IMR-90 (cell line): Measurements from ENCODE around the gene ATP10A. TPM values are rescaled to one million over a fixed set of nuclear protein-coding genes. Genes with fewer than 3 reads are reported as not detected.

ENCODE experiments used
- ATAC-seq: fragments of 200-7000 bp; cut with Tn5 transposase; 2 replicates; pipeline ENCODE4 v1.9.1; 2020; ENCODE audit warnings: low read depth, mild to moderate bottlenecking, moderate library complexity
- BruUV-seq: library from RNA; stranded (reverse); fragments of 400-500 nt; replicated peaks from 2 replicates; lab custom pipeline; 2021; lab: Mats Ljungman, UMichigan
- CTCF ChIA-PET: fragments of 300-600 bp; formaldehyde crosslinking; extraction: SDS; loops from one replicate; lab custom pipeline; 2021; ENCODE audit warnings: antibody characterized with exemption; lab: Yijun Ruan, JAX
- POLR2A ChIA-PET: fragments of 300-600 bp; sonication (Branson Sonifier 250); formaldehyde crosslinking; loops from one replicate; lab custom pipeline; 2022; ENCODE audit warnings: antibody characterized with exemption; ENCODE audit not compliant: unreplicated experiment; lab: Charles Lee
- DNase-seq: peaks from one replicate; pipeline ENCODE4 v3.0.0; 2013
- H2AFZ ChIP-seq: replicated peaks from 2 replicates; pipeline ENCODE3; 2013; ENCODE audit warnings: low read length, mild to moderate bottlenecking; ENCODE audit not compliant: poor library complexity
- H2AK5ac ChIP-seq: 2 replicates; pipeline ENCODE4 v1.6.1; 2013; ENCODE audit warnings: low read depth, low read length, inconsistent platforms
- H2AK9ac ChIP-seq: replicated peaks from 2 replicates; pipeline ENCODE3; 2013; ENCODE audit warnings: mild to moderate bottlenecking, low read depth, low read length, moderate library complexity; ENCODE audit not compliant: poor library complexity
- H2BK120ac ChIP-seq: 2 replicates; pipeline ENCODE4 v1.6.1; 2013; ENCODE audit warnings: low read depth, low read length, inconsistent platforms
- H2BK15ac ChIP-seq: 3 replicates; pipeline ENCODE4 v1.6.1; 2013; ENCODE audit warnings: low read depth, low read length, inconsistent platforms
- H2BK20ac ChIP-seq: 2 replicates; pipeline ENCODE4 v1.6.1; 2013; ENCODE audit warnings: low read depth, mild to moderate bottlenecking, inconsistent platforms, low read length, moderate library complexity
- H2BK5ac ChIP-seq: 2 replicates; pipeline ENCODE4 v1.6.1; 2013; ENCODE audit warnings: mild to moderate bottlenecking, low read depth, low read length, inconsistent platforms; ENCODE audit not compliant: poor library complexity, severe bottlenecking
- H3K14ac ChIP-seq: replicated peaks from 2 replicates; pipeline ENCODE4 v1.6.1; 2013; ENCODE audit warnings: low read depth, low read length, inconsistent platforms
- H3K18ac ChIP-seq: 2 replicates; pipeline ENCODE4 v1.6.1; 2013; ENCODE audit warnings: low read depth, low read length, control low read depth
- H3K23ac ChIP-seq: 2 replicates; pipeline ENCODE4 v1.6.1; 2013; ENCODE audit warnings: low read depth, low read length, inconsistent platforms
- H3K27ac ChIP-seq: 2 replicates; pipeline ENCODE4 v1.5.1; 2013; ENCODE audit warnings: mild to moderate bottlenecking, control low read depth, low read length; ENCODE audit not compliant: insufficient read depth
- H3K27me3 ChIP-seq: 2 replicates; pipeline ENCODE4 v1.6.1; 2013; ENCODE audit warnings: low read length; ENCODE audit not compliant: control insufficient read depth, insufficient read depth
- H3K36me3 ChIP-seq: 2 replicates; pipeline ENCODE4 v1.6.1; 2013; ENCODE audit warnings: low read length, mixed read lengths; ENCODE audit not compliant: control insufficient read depth, insufficient read depth
- H3K4ac ChIP-seq: 2 replicates; pipeline ENCODE4 v1.6.1; 2013; ENCODE audit warnings: low read depth, low read length, inconsistent platforms
- H3K4me1 ChIP-seq: 2 replicates; pipeline ENCODE4 v1.6.1; 2013; ENCODE audit warnings: low read length, mixed read lengths; ENCODE audit not compliant: control insufficient read depth, insufficient read depth
- H3K4me2 ChIP-seq: 2 replicates; pipeline ENCODE4 v1.6.1; 2013; ENCODE audit warnings: low read depth, mild to moderate bottlenecking, control low read depth, low read length, moderate library complexity
- H3K4me3 ChIP-seq: 2 replicates; pipeline ENCODE4 v1.5.1; 2013; ENCODE audit warnings: low read depth, mild to moderate bottlenecking, control low read depth, low read length, moderate library complexity; ENCODE audit not compliant: insufficient read depth
- H3K56ac ChIP-seq: 2 replicates; pipeline ENCODE4 v1.6.1; 2013; ENCODE audit warnings: low read length, inconsistent platforms; ENCODE audit not compliant: insufficient read depth; ENCODE audit errors: extremely low read depth
- H3K79me1 ChIP-seq, 2 experiments: 2 replicates each; pipeline ENCODE4 v1.6.1; 2013; ENCODE audit warnings: low read length in 2 of 2, inconsistent platforms in 1 of 2, low read depth in 1 of 2
- H3K9ac ChIP-seq: 2 replicates; pipeline ENCODE4 v1.6.1; 2013; ENCODE audit warnings: low read depth, low read length, control low read depth
- H3K9me1 ChIP-seq: 2 replicates; pipeline ENCODE4 v1.6.1; 2013; ENCODE audit warnings: low read length, inconsistent platforms; ENCODE audit not compliant: insufficient read depth
- H3K9me3 ChIP-seq: 2 replicates; pipeline ENCODE4 v1.6.1; 2013; ENCODE audit warnings: low read length; ENCODE audit not compliant: control insufficient read depth, insufficient read depth
- H4K20me1 ChIP-seq: 2 replicates; pipeline ENCODE4 v1.6.1; 2013; ENCODE audit warnings: low read length, inconsistent platforms; ENCODE audit not compliant: insufficient read depth
- H4K5ac ChIP-seq: 2 replicates; pipeline ENCODE4 v1.6.1; 2013; ENCODE audit warnings: mild to moderate bottlenecking, low read depth, low read length, control low read depth
- H4K8ac ChIP-seq, 2 experiments: 2 replicates each; pipeline ENCODE4 v1.6.1; 2013; ENCODE audit warnings: low read depth in 2 of 2, low read length in 2 of 2, control low read depth in 1 of 2, inconsistent platforms in 1 of 2
- H4K91ac ChIP-seq: 2 replicates; pipeline ENCODE4 v1.6.1; 2013; ENCODE audit warnings: low read depth, low read length, inconsistent platforms; ENCODE audit not compliant: insufficient read depth
- CEBPB ChIP-seq: IDR thresholded peaks from 2 replicates; pipeline ENCODE4 v1.6.1; 2012; ENCODE audit warnings: low read depth, low read length, improper control_type of control experiment
- CHD1 ChIP-seq: IDR thresholded peaks from 2 replicates; pipeline ENCODE4 v1.6.1; 2012; ENCODE audit warnings: low read depth, low read length, improper control_type of control experiment
- MAZ ChIP-seq: IDR thresholded peaks from 2 replicates; pipeline ENCODE4 v1.6.1; 2012; ENCODE audit warnings: low read depth, mild to moderate bottlenecking, low read length, improper control_type of control experiment, moderate library complexity, borderline replicate concordance
- MXI1 ChIP-seq: IDR thresholded peaks from 2 replicates; pipeline ENCODE4 v1.6.1; 2012; ENCODE audit warnings: low read depth, mild to moderate bottlenecking, low read length, moderate library complexity, borderline replicate concordance
- NFE2L2 ChIP-seq: fragments of 150-350 bp; IDR thresholded peaks from 2 replicates; pipeline ENCODE4 v1.6.1; 2016; ENCODE audit warnings: low read depth, mild to moderate bottlenecking, low read length
- RAD21 ChIP-seq: IDR thresholded peaks from 2 replicates; pipeline ENCODE4 v1.6.1; 2012; ENCODE audit warnings: low read length, improper control_type of control experiment
- RCOR1 ChIP-seq: IDR thresholded peaks from 2 replicates; pipeline ENCODE4 v1.6.1; 2012; ENCODE audit warnings: mild to moderate bottlenecking, low read length, improper control_type of control experiment; ENCODE audit not compliant: insufficient replicate concordance
- RFX5 ChIP-seq: IDR thresholded peaks from 2 replicates; pipeline ENCODE4 v1.8.0; 2012; ENCODE audit warnings: low read depth, mild to moderate bottlenecking, low read length, moderate library complexity
- SMC3 ChIP-seq: fragments of 150-350 bp; IDR thresholded peaks from 2 replicates; pipeline ENCODE4 v1.6.1; 2016; ENCODE audit warnings: low read depth, mild to moderate bottlenecking, antibody characterized with exemption, low read length, moderate library complexity
- WGBS, 2 experiments: methylation state at CpG; one replicate each; pipeline versions ENCODE4 v1.1.5 to v1.1.7; 2013; ENCODE audit warnings: missing lambda C conversion rate in 2 of 2; ENCODE audit not compliant: insufficient read length in 1 of 2; ENCODE audit errors: extremely low coverage in 2 of 2; 5-methylcytosine and 5-hydroxymethylcytosine counted together
- dilution Hi-C: fragments of 300-500 bp; cut with HindIII; formaldehyde crosslinking; loops from one replicate; pipeline ENCODE4 v1.14.3; 2018; ENCODE audit warnings: low sequenced_read_pairs; ENCODE audit not compliant: unreplicated experiment
- in situ Hi-C: fragments of 300-500 bp; cut with MboI; formaldehyde crosslinking; loops from 3 replicates; pipeline ENCODE4 v1.14.3; 2019; ENCODE audit warnings: low sequenced_read_pairs, inconsistent platforms, mixed read lengths
- intact Hi-C: fragments of 100-400 bp; cut with micrococcal nuclease; formaldehyde crosslinking; loops from 2 replicates; pipeline ENCODE4 v1.10.0; 2022
- polyA plus RNA-seq, 3 experiments: library from polyadenylated mRNA; depleted of rRNA; stranded (reverse); fragments of >200 nt; gene quantifications; 2 replicates each; pipeline ENCODE4 v1.2.3, GENCODE V29; 2012; ENCODE audit warnings: low replicate concordance in 1 of 3
- total RNA-seq: library from RNA; depleted of rRNA; stranded (reverse); fragments of >200 nt; gene quantifications from 2 replicates; pipeline ENCODE4 v1.2.3, GENCODE V29; 2012
- TF ChIP-seq, protein P1 (sequence below): fragments of 150-350 bp; IDR thresholded peaks from 2 replicates; pipeline ENCODE4 v1.6.1; 2016; ENCODE audit warnings: low read depth, mild to moderate bottlenecking, low read length, moderate library complexity, borderline replicate concordance

ATP10A gene
- total and polyA plus RNA-seq, 2 of the 4 experiments (the other 2 are of a cell fraction), result 13.8 to 16.0 TPM

DNA sequence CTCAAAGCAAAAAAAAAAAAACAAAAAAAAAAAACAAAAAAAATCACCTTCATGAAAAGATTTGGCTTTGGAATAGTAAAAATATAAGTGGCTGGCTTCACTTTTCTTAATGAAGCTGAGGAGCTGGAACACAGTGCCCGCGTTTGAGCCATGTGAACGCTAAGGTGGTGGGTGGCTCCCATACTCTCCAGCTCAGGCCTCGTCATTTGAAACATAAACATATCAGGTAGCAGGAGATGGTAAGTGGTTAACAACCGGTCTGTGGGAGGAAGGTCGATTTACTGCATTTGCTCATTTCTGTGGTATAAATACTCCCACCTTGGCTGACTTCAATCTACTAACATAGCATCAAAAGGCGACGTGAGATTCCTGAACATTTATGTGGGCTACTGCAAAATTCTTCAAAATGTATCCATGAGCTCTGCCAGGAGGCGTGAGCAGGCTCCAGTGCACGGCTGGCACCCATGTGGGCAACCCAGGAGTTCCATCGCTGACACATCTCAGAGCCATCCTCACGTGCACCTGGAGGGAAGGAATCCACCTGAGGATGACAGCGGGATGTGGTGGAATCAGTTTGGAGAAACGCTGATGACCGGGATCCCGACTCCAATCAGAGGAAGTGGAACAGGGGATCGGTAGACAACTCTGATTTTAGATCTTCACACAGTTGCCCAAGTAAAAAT, 157.6 kb downstream of the ATP10A start:
- Histone ChIP-seq H3K79me1 (peaks cover 0 to 9% of the 10 kb centered on the region in 2 experiments; a peak in 2 of 4 replicates), H2BK20ac (no peak overlapping the region), H4K91ac (no peak overlapping the region), H3K9me1 (peaks cover 11% of the 10 kb centered on the region), H3K4me3 (no peak overlapping the region), H3K14ac (no peak overlapping the region), H3K27me3 (no peaks in the 10 kb centered on the region), H3K23ac (no peak overlapping the region), H3K4ac (no peak overlapping the region), H2BK15ac (no peak overlapping the region), H3K4me1 (peaks cover 2% of the 10 kb centered on the region; the same call in 1 of the 2 replicates), H3K27ac (no peak overlapping the region), H4K8ac (no peak overlapping the region), H2AK5ac (no peak overlapping the region), H3K56ac (no peak overlapping the region), H3K36me3 (no peaks in the 10 kb centered on the region; the same call in 1 of the 2 replicates), H4K20me1 (no peaks in the 10 kb centered on the region), H4K5ac (no peak overlapping the region), H3K4me2 (no peak overlapping the region), H2AK9ac (peak overlapping the region; percentile 11), H2BK5ac (no peak overlapping the region), H3K9ac (no peak overlapping the region), H3K9me3 (no peaks in the 10 kb centered on the region), H2AFZ (no peak overlapping the region), H2BK120ac (no peak overlapping the region), H3K18ac (no peak overlapping the region)
- intact Hi-C loops (loop anchor here (1.0 kb wide), 1 partner anchor 26 kb away; no protein-coding TSS in a partner anchor), dilution Hi-C loops (no loop called here), in situ Hi-C loops (loop anchor here (25.0 kb wide), 1 partner anchor 557 kb away; no protein-coding TSS in a partner anchor)
- POLR2A ChIA-PET, result no interaction called here
- WGBS, 2 experiments, result 94% methylated on average over 2 of the region's 17 CpGs; no CpG with 5 or more reads in 1 of the 2 experiments
- no peak for TF ChIP-seq SMC3
- no peak for TF ChIP-seq RAD21
- no peak for TF ChIP-seq NFE2L2
- TF ChIP-seq RFX5, result no peak
- TF ChIP-seq MAZ, result no peak
- TF ChIP-seq, protein P1, sequence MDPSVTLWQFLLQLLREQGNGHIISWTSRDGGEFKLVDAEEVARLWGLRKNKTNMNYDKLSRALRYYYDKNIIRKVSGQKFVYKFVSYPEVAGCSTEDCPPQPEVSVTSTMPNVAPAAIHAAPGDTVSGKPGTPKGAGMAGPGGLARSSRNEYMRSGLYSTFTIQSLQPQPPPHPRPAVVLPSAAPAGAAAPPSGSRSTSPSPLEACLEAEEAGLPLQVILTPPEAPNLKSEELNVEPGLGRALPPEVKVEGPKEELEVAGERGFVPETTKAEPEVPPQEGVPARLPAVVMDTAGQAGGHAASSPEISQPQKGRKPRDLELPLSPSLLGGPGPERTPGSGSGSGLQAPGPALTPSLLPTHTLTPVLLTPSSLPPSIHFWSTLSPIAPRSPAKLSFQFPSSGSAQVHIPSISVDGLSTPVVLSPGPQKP, result no peak
- no peak for TF ChIP-seq MXI1
- no peak for TF ChIP-seq CHD1
- no peak for TF ChIP-seq RCOR1
- TF ChIP-seq CEBPB, result no peak
- peak; percentile 50 for DNase-seq
- CTCF ChIA-PET, result no interaction called here
- BruUV-seq, result no TSS peak
- no peak for ATAC-seq
